Choroid plexus epithelial cell (primary cell): Measurements from ENCODE around the gene DIPK1A.

ENCODE experiments used
- DNase-seq: peaks from one replicate; pipeline ENCODE4 v3.0.0-alpha.2; 2010; ENCODE audit warnings: low read depth
- H3K4me3 ChIP-seq: 2 replicates; pipeline ENCODE4 v1.5.1; 2011; ENCODE audit warnings: low read depth, mild to moderate bottlenecking, control low read depth, low read length, moderate library complexity
- CTCF ChIP-seq: conservative IDR thresholded peaks from 2 replicates; pipeline ENCODE4 v1.5.1; 2011; ENCODE audit warnings: low read depth, mild to moderate bottlenecking, control low read depth, inconsistent platforms, low read length, moderate library complexity

DIPK1A gene

DNA sequence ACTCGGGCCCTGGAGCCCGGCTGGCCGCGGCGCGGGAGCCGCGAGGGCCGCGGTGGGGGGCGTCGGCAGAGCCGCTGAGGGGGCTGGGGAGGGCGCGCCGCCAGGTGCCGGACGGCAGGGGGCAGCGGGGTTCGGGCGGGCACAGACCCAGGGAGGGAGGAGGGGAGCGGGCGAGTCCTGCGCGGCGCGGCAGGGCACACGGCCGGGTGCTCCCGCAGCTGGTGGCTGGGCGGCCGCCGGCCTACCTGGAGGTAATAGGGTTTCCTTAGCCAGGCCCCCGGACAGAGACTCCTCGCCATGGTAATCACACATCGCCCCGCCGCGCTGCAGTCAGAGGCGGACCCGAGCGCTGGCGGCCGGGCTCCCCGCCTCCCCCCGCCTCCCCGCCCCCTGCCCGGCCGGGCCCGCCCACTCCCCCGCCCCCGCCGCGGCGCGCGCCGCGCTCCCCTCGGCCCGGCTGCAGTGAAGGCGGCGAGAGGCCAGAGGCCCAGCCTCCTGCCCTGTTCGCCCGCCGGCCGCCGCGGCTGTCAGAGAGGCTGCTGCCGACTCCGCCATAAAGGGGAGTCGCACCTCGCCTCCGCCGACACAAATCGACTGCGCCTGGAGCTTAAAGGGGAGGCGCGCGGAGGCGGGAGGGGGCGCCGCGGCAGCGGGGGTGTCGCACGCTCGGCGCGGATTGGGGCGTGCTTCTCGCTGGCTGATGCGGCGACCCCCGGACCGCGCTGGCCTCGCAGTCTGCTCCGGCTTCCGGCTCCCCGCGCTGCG is at the start of gene DIPK1A:
Gene DIPK1A, minus strand, starts transcription at position 332 of the 765 bp plus-strand sequence. Its CDS starts 33 bp downstream, at position 299.
- peak within 1 kb of the TSS; percentile 66 for H3K4me3 ChIP-seq
- no peak for TF ChIP-seq CTCF
- peak; percentile 78 for DNase-seq

DNA sequence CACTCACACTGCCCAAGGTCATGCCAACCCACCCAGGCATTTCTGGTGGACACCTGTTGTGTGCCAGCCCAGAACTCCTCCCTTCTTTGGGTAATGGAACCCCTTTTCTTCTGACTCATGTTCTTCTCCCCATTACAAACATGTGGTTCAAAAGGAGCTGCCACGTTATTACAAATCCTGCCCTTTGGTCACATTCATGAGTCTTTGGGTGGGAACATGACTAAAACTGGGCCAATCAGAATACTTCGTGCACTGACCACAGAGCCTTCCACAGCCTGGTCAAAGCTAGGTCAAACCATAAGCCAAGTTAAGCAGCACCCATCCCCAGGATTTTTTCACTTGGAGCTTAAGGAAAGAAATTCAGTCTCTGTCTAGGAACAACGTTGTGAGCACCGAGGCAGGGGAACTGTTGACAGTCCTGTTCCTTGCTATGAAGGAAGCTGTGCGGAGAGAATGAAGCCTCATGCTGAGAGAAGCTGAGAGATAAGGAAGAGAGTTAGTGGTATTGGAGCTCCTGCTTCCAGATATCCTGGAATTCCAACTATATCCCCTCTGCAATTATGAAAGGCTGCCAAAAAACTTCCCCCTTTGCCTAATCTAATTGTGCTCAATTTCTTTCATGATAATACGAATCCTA is 46.8 kb upstream of the DIPK1A start:
- H3K4me3 ChIP-seq, result no peak overlapping the region
- DNase-seq, result peak; percentile 78
- TF ChIP-seq CTCF, result no peak

- H3K4me3 ChIP-seq, result no peak overlapping the region
- TF ChIP-seq CTCF, result no peak
- DNase-seq, result no peak
These were observed 44.0 kb upstream of the DIPK1A start for GRCh38 chr1:93005252-93005598.

DNA sequence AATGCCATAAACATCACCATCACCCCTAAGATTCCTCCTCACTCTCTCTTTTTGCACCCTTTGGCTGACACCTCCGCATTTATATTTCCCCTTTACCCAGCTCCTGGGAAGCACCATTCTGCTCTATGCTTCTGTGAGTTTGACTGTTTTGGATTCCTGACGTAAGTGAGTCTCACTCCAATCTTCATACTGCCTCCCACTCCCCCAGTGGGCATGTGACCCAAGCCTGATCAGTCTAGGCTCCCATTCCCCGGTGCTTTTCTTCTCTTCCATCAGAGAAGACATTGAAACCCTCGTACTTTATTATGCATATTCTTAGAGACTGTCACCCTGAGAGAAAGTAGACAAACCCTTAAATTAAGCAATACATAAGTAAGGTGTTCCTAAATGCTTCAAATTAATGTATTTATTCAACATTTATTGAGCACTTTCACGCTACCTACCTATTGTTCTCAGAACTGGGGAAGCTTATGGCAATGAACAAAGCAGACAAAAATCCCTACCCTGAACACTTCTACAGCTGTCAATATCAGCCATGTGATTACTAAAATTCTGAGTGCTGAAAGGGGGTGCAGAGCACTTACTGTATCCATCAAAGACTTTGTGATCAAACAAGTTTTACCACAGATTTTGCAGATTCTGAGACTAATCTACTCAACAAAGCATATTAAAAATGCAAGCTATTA is 43.4 kb upstream of the DIPK1A start:
- no peak for TF ChIP-seq CTCF
- DNase-seq, result no peak
- H3K4me3 ChIP-seq, result no peak overlapping the region

- H3K4me3 ChIP-seq, result no peak overlapping the region
- no peak for DNase-seq
- no peak for TF ChIP-seq CTCF
These were observed 42.7 kb upstream of the DIPK1A start for GRCh38 chr1:93003981-93004380.

DNA sequence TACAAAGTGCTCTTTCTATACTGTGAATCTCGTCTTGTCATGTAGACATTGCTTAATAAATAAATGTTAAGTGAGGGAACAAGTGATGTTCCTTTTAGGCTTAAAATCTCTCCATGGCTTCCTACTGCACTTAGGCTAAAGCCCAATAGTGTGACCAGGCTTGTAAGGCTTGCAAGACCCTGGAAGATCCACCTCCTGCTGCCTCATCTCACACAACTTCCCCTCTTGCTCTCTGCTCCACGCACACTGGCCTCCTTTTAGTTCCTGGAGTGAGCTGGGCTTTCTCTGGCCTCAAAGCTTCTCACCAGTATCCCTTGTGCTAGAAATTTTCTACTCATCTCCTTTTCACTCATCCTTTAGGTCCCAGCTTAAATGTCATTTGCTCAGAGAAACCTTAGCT is 41.5 kb upstream of the DIPK1A start:
- DNase-seq, result no peak
- no peak for TF ChIP-seq CTCF
- no peak overlapping the region for H3K4me3 ChIP-seq
